Measurements from ENCODE around the gene ERCC6L.
A peak's percentile ranks its signal among the peaks of the same experiment; 100 is the strongest.
"Not testable (repeated sequence)": the region's sequence is repeated elsewhere in the genome, so short reads cannot be mapped to it uniquely, and the experiment has no call there.

Gene ERCC6L

DNA sequence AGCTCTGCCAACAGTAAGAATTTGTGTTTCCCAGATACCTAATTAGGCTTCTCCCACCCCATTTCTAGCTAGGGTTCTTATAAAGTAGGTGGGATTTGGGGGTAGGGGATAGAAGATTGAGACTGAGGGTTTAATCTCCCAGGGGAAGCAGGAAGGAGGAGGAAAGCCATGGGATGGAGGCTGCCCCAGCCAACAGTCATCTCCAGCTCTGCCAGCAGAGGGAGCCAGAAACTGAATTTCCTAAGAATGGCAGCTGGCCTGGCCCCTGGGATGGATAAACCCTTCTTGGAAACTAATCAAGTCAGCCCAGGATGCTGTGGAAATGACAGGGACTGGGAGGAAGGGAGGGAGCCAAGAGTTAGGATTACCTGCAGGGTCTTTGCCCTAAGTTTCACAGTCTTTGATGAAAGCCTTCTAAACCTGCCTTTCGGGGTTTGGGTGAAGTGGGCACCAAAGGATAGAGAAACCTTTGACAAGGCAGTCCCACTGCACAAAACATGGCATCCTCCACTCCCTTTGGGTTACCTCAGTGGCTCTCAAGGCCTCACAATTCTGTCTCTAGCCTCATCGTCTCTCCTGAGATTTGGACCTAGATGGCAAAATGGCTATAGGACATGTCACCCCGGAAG is 6.7 kb upstream of the ERCC6L start:
- peak; percentile 45 for DNase-seq

- no peak for DNase-seq
Observed at GRCh38 chrX:72243472-72243871, 4.6 kb upstream of the ERCC6L start.

DNA sequence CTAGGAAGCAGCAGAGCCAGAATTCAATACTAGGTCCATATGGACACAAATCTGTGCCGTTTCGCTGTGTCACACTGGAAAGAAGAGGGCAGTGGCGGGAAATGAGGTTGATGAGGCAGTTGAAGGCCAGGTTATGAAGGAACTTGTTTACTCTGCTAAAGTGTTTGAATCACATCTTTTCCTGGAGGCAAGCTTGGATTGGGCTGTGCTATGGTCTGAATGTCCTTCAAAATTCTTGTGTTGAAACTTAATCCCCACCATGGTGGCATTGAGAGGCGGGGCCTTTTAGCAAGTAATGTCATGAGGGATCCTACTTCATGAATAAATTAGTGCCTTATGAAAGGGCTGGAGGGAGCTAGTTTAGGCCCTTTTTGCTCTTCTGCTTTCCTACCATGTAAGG is 2.1 kb upstream of the ERCC6L start:
- no peak for DNase-seq

GRCh38 chrX:72238183-72238582 is 644 bp downstream of the ERCC6L start:
- no peak for DNase-seq

GRCh38 chrX:72236841-72237240 is 2.0 kb downstream of the ERCC6L start:
- DNase-seq, result no peak

DNA sequence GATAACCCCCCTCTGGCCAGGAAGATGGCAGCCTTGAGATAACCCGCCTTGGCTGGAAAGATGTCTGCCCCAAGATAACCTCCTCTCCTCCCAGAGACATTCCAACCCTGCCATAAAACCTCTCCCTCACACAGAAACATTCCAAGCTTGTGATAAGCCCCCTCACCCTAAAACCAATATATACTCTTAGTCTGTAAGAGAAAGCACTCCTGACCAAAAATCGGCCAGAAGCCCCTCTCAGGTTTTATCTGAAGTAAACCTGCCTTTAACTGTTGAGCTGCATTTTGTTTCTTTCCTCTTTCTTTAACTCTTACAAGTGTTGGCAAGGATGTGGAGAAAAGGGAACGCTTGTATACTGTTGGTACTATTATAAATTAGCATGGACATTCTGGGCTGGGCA is 8.5 kb downstream of the ERCC6L start:
- no peak for DNase-seq

DNA sequence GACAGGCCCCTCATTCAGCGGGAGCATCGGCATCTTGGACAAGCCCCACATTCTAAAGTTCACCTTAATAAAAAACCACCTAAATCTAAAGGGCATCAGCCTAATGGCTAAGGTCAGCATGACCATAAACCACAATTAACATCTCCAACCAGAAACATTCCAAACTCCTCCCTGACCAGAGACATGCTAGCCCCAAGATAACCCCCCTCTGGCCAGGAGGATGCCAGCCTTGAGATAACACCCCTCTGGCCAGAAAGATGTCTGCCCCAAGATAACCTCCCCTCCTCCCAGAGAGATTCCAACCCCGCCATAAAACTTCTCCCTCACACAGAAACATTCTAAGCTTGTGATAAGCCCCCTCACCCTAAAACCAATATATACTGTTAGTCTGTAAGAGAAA is 18.5 kb downstream of the ERCC6L start:
- not testable (repeated sequence) for DNase-seq

DNA sequence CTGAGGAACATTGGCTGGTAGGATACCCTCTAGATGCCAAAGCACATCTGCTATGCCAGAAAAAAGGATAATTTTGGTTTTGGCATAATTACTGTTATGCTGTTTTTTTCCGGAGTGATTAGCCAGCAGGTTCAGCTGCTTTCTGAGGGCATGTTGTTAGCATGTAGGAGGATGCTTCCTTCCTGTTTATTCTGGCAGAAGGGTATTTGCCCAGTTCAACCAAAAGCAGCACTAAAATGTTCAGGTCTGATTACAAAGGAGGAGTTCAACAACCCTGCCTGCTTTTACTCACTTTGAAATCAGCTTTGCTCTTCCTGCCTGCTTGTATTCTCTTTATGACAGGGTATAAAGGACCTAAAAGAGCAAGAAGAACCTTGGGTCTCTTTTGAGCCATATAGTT is 21.9 kb downstream of the ERCC6L start:
- DNase-seq, result no peak

DNA sequence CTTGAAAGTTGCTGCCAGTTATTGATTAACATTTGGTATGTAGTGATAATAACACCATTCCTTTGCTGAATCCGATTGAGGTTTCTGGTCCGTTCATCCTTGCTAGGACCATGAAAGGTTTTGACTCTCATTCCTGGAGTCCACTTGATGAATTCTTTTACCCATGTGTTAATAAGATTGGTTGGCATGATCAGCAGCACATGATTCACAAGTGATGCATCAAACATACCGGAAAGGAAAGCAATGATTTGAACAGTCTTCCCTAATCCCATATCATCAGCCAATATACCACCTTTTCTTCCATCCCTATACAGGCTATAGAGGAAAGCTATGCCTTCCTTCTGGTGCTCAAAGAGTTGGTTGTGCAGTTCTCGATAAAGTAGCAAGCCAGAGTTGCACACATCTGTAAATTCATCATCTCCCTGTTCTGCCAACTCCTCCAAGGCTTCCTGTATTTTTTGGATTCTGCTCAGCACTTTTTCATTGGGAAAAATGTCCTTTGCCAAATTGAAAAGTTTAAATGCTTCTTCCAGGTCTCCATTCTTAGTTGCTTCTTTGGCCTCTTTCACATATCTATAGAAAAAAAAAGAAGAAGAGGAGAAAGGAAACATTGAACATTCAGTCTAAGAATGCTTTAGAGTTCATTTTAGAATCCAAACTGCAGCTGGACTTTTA is 30.6 kb downstream of the ERCC6L start:
- DNase-seq, result no peak

GRCh38 chrX:72207366-72207765 is 31.5 kb downstream of the ERCC6L start:
- no peak for DNase-seq

DNA sequence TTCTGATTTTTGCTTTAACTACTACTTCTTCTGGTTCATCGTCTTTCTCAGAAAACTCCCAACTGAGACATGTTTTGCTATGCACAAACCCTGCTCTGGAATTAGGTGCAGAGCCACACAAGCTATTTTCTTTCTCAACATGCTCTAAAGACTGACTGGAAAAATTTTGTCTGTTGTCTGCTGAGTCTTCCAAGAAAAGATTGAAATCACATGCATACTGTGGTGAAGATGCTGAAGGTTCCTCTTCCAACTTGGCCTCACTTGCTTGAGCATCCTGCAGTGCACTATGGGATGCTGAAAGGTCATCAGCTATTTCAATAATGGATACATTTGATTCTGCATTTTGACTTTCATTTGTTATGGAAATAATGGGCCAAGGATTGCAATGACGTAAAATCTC is 33.1 kb downstream of the ERCC6L start:
- no peak for DNase-seq

- no peak for DNase-seq
Observed at GRCh38 chrX:72203421-72203820, 35.4 kb downstream of the ERCC6L start.

GRCh38 chrX:72202792-72203401 is 35.9 kb downstream of the ERCC6L start:
- no peak for DNase-seq

- no peak for DNase-seq
Observed at GRCh38 chrX:72201836-72202536, 36.8 kb downstream of the ERCC6L start.

DNA sequence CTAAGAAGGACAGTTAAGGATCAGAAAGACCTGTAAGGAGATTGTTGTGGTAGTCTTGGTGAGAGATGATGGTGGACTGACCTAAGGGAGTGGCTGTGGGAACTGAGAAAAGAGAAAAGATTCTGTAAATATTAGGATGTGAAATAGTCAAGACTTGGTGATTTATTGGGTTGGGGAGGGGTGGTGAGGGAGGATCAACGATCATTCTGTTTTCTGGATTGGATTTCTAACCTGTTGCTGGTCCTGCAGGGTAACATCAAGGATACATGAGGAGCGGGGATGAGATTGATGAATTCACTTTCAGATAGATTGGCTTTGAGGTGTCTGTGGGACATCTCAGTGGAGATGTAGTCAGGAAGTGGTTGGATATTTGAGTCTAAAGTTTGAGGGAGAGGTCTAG is 55.9 kb downstream of the ERCC6L start:
- no peak for DNase-seq

DNA sequence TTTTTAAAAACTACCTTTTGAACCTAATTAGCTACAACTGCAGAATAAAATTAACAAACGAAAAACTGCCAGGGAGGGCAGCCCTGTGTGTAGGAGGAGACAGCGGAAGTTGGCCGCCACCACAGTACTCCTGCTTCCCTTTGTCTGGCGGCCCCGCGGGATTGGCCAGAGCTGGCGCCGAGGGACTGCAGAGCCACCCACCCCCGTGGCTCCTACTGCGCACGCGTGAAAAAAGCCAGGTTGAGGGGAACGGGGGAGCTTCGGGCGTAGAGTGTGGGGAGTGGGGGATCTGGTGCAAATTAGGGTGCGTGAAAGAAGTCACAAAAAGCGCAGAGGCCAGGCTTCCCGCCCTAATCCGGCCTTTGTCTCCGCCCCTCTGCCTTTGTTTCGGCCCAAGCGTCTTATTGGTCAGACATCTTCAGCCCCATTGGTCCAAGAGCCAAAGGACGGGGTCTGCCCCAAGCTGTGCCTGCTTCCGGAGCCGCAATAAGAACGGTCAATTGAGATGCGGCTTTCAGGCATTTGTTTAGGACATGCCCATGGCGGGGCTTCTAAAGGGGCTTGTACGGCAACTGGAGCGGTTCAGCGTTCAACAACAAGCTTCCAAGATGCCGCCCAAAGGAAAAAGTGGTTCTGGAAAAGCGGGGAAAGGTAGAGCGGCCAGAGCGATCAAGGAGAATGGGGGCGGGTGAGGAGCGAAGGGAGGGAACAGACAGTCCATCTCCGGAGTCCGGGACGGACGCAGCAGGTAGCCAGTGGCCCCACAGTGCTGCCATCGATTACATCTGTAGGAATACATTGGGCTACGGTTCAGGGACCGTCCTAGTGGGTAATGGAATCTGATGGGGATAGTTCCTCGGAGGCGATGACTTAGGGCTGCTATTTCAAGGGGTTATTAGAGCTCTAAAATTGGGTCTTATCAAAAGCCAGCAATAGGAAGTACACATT is 57.4 kb downstream of the ERCC6L start, which contains the start of gene PIN4:
PIN4 (plus strand) TSS at position 580 of the 948 bp plus-strand sequence; CDS start at position 609, 29 bp downstream.
- DNase-seq, result peak; percentile 88

GRCh38 chrX:72180539-72180938 is 58.3 kb downstream of the ERCC6L start:
- DNase-seq, result no peak

DNA sequence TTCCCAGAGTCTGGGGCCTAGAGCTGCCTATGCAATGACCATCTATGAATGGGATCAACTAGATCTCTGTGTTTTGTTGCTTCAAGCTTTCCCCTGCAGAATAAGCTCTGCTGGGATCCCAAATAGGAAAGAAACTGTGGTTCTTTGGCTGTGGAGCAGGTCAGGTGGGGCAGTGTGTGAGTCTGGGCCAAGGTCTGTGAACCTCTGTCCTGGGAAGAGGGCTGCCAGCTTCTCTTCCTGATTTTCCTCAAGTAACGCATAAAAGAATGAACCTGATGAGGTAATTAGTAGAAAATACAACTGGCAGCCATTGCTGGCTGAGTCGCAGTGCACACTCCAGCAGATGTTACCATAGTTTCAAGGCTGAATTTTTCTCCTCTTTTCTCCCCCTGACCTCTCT is 61.8 kb downstream of the ERCC6L start:
- no peak for DNase-seq

DNA sequence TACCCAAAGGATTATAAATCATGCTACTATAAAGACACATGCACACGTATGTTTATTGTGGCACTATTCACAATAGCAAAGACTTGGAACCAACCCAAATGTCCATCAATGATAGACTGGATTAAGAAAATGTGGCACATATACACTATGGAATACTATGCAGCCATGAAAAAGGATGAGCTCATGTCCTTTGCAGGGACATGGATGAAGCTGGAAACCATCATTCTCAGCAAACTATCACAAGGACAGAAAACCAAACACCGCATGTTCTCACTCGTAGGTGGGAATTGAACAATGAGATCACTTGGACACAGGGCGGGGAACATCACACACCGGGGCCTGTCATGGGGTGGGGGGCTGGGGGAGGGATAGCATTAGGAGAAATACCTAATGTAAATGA is 62.5 kb downstream of the ERCC6L start:
- DNase-seq, result not testable (repeated sequence)

DNA sequence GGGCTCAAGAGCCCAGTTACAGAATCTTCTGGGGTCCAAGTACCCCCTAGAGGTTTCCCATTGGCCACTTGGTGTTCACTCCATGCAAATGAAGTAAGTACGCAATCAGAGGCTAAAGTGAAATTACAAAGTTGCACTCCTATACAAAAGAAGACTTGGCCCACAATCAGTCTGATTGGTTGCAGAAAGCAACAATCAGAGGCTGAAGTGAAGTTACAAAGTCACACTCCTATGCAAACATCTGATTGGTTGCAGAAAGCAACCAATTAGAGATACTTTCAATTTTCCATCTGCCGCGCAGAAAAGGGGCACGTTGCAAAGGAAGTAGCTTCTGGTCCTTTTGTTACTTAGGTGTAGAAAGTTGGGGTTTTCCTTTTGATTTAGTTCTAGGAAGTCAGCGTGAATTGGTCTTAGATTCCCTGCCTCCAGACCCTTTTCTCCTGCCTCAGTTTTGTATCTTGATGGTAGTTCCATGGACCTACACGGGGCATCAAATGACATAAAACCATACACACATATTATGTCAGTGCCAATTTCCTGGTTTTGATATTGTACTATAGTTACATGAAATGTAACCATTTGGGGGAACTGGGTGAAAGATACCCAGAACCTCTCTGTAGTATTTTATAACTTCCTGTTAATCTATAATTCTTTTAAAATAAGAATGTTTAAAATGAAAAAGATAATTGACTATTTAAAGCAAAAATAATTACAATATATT is 69.7 kb downstream of the ERCC6L start:
- no peak for DNase-seq

DNA sequence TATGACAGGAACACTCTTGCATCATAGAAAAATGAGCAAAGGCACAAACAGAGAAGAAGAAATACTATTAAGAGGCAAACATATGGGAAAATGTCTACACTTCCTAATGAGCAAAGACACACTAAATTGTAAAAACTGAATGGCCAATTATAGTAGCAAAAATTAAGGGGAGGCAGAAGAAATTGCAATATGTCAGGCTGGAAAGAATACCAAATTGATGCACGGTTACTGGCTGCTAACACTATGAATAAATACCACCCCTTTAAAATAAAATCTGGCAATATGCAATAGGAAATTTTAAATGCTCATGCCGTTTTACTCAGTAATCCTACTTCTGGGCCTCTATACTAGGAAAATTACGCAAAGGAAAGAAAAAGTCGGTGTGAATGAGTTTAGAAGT is 73.3 kb downstream of the ERCC6L start:
- DNase-seq, result no peak

- DNase-seq, result no peak
Observed at GRCh38 chrX:72159769-72160168, 79.1 kb downstream of the ERCC6L start.

All from right forelimb (tissue), 1 donor.